GM18499 (cell line): ENCODE data around the gene FAM53A.
"Not testable (repeated sequence)": the region's sequence is repeated elsewhere in the genome, so short reads cannot be mapped to it uniquely, and the experiment has no call there.

Experiments used
- ATAC-seq: cut with Tn5 transposase; IDR thresholded peaks from one replicate; pipeline ENCODE4 v1.9.1; 2021; ENCODE audit warnings: moderate number of reproducible peaks; ENCODE audit not compliant: insufficient read depth, unreplicated experiment

FAM53A gene

GRCh38 chr4:1717129-1718094 is 33.3 kb upstream of the FAM53A start:
- no peak for ATAC-seq

DNA sequence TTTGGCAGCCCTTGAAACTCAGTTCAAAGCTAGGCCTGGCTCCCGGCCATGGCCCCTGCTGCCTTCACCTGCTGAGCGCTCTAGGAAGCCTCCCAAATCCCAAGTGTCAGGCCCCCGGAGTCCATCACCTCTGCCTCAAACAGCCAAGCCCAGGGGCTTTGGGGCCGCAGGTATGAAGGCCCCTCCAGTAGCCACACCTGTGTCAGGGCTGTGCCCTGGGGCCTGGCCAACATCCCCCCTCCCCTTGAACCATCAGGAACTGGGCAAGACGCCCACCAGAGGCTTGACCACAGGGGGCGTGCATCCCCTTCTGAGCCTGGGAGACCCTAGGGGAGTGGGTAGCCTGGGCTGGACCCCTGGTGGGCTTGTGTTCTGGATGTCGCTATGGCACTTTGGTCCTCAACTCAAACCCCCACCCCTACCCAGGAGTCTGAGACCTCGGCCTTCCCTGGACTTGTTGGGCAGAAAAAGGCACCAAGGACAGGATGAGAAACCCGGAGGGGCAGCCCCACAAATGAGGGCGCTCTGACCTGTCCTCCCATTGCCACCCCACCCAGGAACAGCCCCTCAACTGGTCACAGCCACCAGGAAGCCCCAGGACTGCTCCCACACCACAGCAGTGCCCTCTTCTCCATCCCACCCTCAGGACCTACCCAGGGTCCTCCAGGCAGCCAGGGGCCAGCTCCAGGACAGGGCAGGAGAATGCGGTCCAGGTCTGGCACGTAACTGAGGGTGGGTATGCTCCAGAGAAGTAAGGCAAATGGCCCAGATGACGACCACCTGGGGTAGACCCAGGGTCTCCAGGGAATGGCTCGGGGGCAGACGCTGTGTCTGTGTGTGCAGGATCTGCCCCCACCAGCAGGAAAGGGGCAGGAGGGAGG is 32.2 kb upstream of the FAM53A start:
- no peak for ATAC-seq

- ATAC-seq = no peak
Observed at GRCh38 chr4:1715002-1715758, 31.1 kb upstream of the FAM53A start.

- no peak for ATAC-seq
Observed at GRCh38 chr4:1714303-1715001, 30.3 kb upstream of the FAM53A start.

GRCh38 chr4:1713003-1713851 is 29.1 kb upstream of the FAM53A start:
- no peak for ATAC-seq

DNA sequence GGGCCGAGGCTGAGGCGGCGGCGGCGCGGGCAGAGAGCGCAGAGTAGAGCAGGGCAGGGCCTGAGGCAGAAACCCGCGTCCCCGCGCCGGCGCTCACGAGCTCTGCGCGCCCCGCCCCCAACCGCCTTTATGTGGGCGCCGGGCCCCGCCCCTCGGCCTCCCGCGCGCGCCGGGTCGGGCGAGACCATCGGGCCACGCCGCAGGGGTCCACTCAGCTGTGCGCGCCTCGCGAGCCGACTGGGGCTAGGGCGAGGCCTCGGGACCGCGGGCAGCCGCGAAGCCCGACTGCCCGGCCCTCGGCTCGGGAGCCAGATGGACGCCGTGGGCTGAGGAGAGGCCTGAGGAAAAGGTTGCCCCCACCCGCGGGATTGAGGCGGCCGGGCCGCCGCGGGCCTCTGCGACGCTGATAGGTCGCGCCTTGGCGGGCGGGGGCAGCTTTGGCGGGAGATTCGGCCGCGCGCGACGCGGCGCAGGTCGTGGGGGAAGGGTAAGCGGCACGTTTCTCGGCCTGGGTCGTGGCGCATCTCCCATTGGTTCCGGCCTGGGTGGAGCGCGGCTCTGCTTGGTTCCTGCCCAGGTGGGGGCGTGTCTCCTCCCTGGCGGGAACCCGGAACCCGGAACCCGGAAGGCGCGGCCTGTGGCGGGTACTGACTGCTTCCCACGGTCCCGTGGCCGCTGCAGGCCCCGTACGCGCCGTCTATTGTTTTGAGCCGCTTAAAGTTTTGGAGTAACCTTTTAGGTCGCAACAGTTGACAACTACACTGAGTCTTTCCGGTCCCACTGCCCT is 28.3 kb upstream of the FAM53A start, which contains the start of gene SLBP:
SLBP (minus strand) TSS at position 104 of the 787 bp plus-strand sequence. CDS start 131 bp downstream, outside the sequence.
- ATAC-seq = peak; percentile 48

GRCh38 chr4:1711571-1712215 is 27.6 kb upstream of the FAM53A start:
- no peak for ATAC-seq

DNA sequence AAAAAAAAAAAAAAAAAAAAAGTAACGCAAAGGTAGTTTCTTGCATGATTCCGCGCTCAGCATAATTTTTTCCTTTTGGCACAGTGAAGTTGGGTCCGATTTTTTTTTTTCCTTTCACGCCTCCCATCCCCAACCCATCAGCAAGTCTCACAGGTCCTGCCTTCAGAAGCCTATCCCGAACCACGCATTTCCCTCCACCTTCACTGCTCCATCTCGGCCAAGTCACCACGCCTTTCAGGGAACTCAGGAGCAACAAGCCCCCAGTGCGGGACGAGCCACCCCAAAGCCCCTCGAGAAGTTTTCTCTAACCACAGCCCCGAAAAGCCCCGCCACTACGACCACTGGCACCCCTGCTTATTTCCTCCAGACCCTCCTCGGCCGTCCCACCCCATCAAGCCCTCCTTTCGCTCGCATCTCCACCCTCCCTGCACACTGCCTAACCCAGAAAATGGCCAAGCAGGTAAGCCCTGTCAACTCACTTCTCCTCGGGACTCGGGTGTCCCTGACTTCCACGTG is 27.0 kb upstream of the FAM53A start:
- no peak for ATAC-seq

GRCh38 chr4:1708581-1708980 is 24.5 kb upstream of the FAM53A start:
- ATAC-seq = no peak

DNA sequence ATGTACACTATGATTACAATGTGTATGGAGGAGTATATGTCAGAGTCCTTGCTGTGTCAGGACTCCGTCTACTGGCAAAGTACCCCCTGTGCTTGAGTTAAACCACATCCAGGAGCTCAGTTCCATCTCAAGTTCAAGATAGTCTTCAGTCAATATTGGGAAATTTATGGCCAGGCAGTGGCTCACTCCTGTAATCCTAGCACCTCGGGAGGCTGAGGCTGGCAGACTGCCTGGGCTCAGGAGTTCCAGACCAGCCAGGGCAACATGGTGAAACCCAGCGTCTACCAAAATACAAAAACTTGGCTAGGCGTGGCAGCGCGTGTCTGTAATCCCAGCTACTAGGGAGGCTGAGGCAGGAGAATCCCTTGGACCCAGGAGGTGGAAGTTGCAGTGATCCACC is 22.2 kb upstream of the FAM53A start:
- ATAC-seq = no peak

- no peak for ATAC-seq
Observed at GRCh38 chr4:1705732-1706131, 21.6 kb upstream of the FAM53A start.

DNA sequence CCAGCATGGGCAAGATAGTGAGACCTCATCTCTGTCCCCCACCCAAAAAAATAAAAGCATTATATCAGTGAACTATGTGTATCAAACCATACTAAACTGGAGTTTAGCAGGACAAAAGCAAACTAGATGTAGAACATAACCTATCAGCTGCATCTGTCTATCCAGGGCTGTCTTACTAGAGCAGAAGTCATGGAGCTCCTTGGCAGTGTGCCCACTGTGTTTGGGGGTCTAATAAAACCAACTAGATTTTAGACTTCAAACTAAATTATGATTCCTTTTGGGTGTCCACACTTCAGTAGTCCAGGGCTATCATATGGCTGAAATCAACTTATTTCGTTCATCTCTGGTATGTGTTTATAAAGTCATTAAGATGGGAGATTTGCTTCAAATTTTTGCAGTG is 19.8 kb upstream of the FAM53A start:
- no peak for ATAC-seq

- not testable (repeated sequence) for ATAC-seq
Observed at GRCh38 chr4:1701671-1702070, 17.6 kb upstream of the FAM53A start.

GRCh38 chr4:1695913-1696312 is 11.8 kb upstream of the FAM53A start:
- ATAC-seq = no peak

GRCh38 chr4:1693131-1693896 is 9.2 kb upstream of the FAM53A start:
- ATAC-seq = no peak

- no peak for ATAC-seq
Observed at GRCh38 chr4:1691737-1692373, 7.7 kb upstream of the FAM53A start.
